GM19328 (cell line): ENCODE data around the gene BRD9.
"Not testable (repeated sequence)": the region's sequence is repeated elsewhere in the genome, so short reads cannot be mapped to it uniquely, and the experiment has no call there.

Experiments
- ATAC-seq: cut with Tn5 transposase; IDR thresholded peaks from one replicate; pipeline ENCODE4 v1.9.1; 2021; ENCODE audit warnings: mild to moderate bottlenecking, moderate library complexity; ENCODE audit not compliant: unreplicated experiment

The BRD9 gene

DNA sequence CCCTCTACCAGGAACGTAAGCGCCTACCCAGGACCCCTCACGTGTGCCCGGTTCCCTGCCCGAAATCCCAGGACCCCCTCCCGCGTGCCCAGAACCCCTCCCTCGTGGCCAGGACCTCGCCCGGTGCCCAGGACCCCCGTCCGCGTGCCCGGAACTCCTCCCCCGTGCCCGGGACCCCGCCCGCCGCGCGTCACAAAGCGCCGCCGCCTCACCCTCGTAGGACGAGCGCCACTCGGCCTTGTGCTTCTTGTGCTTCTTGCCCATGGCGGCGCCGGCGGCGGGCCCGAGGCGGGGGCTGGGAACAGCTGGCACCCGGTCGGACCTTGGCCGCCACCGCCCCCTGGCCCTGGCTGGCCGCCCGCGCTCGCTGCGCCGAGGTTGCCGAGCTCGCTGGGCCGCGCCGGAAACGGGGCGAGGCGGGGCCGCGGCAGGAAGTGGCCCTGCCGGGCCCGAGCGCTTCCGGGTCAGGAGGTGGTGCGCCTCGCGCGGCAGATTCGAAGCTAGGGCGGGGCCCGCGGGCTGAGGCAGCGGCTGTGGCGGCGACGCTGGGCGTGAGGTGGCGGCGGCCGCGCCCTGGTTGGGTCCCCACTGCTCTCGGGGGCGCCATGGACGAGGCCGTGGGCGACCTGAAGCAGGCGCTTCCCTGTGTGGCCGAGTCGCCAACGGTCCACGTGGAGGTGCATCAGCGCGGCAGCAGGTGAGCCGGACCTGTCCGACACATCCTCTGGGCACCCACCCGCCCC, at the start of gene BRD9, which contains the start of gene TRIP13:
TSS of gene BRD9 (minus strand) at position 408 of the 743 bp plus-strand sequence. CDS start at position 264, 144 bp downstream.
TSS of gene TRIP13 (plus strand) at position 491 of the 743 bp plus-strand sequence. CDS start at position 606, 115 bp downstream.
- peak; percentile 98 for ATAC-seq

- ATAC-seq = not testable (repeated sequence)
Measured at GRCh38 chr5:940741-941140, 48.1 kb upstream of the BRD9 start.

- ATAC-seq = no peak
Measured at GRCh38 chr5:939368-939767, 46.8 kb upstream of the BRD9 start.

- no peak for ATAC-seq
Measured at GRCh38 chr5:937151-937924, 44.7 kb upstream of the BRD9 start.

GRCh38 chr5:936149-937144, 43.8 kb upstream of the BRD9 start:
- no peak for ATAC-seq

DNA sequence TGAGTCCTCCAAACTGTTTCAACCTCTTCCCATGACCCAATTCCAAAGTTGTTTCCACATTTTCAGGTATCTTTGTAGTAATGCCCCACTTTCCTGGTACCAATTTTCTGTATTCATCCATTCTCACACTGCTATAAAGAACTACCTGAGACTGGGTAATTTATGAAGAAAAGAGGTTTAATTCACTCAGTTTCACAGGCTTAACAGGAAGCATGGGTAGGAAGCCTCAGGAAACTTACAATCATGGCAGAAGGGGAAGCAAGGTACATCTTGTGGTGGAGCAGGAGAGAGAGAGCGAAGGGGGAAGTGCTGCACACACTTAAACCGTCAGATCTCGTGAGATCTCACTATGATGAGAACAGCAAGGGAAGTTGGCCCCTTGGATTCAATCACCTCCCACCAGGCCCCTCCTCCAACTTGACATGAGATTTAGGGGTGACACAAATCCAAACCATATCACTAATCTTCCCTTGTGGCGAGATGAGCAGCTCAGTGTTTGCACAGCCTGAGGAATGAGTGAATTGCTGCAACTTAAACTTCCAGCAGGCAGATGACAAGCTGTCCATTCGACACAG, 43.0 kb upstream of the BRD9 start:
- ATAC-seq = no peak

DNA sequence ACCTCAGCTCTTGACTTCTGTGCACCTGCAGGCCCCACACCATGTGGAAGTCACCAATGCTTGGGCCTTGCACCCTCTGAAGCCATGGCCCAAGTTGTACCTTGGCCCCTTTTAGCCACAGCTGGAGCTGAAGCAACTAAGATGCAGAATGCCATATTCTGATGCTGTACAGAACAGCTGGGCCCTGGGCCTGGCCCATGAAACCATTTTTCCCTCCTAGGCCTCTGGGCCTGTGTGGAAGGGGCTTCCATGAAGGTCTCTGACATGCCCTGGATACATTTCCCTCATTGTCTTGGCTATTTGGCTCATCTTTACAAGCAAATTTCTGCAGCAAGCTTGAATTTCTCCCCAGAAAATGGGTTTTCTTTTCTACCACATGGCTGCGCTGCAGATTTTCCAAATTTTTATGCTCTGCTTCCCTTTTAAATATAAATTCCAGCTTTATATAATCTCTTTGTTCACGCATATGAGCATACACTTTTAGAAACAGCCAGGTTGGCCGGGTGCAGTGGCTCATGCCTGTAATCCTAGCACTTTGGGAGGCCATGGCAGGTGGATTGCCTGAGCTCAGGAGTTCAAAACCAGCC, 41.9 kb upstream of the BRD9 start:
- not testable (repeated sequence) for ATAC-seq

DNA sequence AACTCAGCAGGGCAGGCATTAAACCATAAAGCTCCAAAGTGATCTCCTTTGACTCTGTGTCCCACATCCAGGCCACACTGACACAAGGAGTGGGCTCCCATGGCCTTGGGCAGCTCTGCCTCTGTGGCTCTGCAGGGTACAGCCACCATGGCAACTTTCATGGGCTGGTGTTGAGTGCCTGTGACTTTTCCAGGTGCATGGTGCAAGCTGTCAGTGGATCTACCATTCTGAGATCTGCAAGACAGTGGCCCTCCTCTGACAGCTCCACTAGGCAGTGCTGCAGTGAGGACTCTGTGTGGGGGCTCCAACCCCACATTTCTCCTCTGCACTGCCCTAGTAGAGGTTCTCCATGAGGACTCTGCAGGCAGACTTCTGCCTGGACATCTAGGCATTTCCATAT, 41.4 kb upstream of the BRD9 start:
- ATAC-seq = not testable (repeated sequence)

DNA sequence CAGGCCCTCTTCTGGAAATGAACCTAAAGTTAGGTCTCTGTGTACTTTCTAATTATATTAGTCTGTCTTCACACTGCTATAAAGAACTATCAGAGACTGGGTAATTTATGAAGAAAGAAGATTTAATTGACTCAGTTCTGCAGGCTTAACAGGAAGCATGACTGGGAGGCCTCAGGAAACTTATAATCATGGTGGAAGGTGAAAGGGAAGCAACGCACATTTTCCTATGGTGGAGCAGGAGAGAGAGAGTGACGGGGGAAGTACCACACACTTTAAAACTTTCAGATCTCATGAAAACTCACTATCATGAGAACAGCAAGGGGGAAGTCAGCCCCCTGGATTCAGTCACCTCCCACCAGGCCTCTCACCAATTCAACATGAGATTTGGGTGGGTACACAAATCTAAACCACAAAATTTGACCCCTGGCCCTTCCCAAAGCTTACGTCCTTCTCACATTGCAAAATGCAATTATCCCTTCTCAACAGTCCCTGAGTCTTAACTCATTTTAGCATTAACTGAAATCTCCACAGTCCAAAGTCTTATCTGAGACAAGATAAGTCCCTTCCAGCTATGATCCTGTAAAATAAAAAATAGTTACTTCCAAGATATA, 40.8 kb upstream of the BRD9 start:
- no peak for ATAC-seq

DNA sequence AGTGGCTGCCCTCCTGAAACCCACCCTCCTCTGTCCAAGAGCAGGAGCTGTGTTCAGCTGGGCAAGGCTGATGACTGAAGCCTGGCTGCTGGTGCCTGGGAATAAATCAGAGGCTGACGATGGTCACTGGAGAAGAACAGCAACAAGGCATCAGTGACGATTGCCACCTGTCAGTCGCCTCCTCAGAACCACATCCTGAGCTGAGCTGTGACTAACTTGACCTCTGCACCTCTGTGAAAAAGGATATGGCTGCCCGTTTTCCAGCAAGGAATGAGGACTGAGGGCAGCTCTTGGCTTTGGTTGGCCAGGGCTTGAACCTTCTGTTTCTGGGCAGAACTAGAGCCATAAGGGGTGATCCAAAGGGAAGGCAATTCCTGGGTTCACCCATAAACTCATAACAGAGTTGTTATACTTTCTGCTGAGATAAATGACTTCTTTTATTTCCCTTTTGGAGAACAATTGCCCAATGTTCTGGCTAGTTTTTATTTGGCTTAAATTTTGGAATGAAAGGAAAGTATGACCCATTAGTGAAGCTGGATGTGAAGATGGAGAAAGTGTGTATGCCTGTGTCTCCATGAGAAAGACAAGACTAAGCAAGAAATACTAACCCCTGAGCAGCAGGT, 40.1 kb upstream of the BRD9 start:
- ATAC-seq = no peak

GRCh38 chr5:932151-932627, 39.6 kb upstream of the BRD9 start:
- no peak for ATAC-seq

DNA sequence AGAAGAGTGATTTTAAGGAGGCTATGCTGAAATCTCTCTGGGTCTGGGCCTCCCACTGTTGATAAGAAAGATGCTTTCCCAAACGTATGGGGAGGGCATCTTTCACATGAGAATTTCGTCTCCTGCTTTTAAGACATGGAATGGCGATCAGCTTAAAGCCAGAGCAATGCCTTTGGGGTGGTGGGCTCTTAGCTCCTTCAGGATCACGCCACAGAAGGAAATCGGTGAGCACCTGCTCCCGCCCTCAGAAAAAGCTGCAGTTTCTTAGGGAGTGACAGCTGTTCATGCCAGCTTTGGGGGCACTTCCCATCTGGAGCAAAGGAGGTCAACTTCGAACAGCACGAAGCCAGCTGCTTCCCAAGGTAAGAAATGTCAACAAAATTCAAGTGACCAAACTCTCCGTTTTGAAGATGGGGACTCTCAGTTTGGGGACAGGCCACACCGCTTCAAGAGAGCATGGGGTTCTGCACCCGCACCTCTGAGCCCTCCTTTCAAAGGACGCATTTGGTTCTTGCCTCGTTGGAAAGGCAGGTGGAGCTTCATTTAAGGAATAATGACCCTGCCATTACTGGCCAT, 39.1 kb upstream of the BRD9 start:
- no peak for ATAC-seq

DNA sequence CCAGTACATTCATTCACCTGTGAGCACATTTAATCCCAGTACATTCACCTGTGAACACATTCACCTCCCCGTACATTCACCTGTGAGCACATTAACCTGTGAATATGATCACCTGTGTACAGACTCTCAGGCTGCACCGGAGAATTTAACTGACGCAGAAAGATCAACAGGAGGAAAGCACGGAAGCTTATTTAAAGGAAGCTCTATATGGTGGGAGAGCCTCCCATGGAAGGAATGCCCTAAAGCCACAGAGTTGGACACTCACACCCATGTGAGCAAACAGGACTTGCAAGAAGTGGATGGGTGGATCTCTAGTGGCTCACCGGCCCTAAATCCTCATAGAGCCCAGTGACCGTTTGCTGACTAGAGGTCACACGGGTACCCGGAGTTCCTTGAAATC, 38.3 kb upstream of the BRD9 start:
- no peak for ATAC-seq

DNA sequence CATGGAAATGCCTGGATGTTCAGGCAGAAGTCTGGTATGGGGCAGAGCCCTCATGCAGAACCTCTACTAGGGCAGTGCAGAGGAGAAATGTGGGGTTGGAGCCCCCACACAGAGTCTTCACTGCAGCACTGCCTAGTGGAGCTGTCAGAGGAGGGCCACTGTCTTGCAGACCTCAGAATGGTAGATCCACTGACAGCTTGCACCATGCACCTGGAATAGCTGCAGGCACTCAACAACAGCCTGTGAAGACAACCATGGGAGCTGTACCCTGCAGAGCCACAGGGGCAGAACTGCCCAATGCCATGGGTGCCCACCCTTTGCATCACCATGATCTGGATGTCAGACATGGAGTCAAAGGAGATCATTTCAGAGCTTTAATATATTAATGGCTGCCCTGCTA, 37.0 kb upstream of the BRD9 start:
- ATAC-seq = no peak

DNA sequence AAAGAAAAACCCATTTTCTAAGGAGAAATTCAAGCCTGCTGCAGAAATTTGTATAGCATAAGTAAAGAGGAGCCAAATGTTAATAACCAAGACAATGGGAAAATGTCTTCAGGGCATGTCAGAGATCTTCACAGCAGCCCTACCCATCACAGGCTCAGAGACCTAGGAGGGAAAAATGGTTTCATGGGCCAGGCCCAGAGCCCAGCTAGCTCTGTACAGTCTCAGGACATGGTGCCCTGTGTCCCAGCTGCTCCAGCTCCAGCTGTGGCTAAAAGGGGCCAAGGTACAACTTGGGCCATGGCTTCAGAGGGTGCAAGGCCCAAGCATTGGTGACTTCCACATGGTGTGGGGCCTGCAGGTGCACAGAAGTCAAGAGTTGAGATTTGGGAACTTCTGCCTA, 36.6 kb upstream of the BRD9 start:
- not testable (repeated sequence) for ATAC-seq

DNA sequence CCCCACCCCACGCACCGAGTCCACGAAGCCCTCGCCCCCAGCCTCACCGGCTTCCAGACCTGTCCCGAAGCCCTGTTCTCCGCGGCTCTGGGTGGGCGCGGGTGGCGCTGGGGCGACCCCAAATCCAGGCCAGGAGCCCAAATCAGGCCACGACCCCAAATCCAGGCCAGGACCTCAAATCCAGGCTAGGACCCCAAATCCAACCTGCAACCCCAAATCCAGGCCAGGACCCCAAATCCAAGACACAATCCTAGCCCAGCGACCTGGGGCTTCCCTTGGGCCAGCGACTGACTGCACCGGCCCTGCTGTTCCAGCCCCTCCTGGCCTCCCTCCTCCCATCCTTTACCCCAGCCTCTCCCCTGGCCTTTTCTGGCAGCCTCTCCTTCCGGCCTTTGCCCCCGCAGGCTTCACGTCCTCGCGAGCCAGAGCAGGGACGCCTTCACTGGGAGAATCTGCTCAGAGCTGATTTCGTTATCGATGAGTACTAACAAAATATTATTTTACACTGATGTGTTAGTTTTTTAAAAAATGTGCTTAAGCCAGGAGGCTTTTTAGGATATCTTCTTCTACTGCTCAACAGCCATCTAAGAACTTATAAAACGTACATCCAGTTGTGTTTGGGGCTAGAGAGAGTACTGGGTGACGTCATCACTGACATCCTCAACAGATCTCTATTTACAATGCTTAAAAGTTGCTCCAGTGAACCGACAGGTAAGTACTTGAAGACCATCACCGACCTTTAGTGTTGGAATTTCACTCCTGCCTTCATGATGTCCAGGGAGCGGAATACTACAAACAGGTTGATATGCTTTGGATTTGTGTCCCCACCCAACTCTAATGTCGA, 34.8 kb upstream of the BRD9 start:
- ATAC-seq = no peak

DNA sequence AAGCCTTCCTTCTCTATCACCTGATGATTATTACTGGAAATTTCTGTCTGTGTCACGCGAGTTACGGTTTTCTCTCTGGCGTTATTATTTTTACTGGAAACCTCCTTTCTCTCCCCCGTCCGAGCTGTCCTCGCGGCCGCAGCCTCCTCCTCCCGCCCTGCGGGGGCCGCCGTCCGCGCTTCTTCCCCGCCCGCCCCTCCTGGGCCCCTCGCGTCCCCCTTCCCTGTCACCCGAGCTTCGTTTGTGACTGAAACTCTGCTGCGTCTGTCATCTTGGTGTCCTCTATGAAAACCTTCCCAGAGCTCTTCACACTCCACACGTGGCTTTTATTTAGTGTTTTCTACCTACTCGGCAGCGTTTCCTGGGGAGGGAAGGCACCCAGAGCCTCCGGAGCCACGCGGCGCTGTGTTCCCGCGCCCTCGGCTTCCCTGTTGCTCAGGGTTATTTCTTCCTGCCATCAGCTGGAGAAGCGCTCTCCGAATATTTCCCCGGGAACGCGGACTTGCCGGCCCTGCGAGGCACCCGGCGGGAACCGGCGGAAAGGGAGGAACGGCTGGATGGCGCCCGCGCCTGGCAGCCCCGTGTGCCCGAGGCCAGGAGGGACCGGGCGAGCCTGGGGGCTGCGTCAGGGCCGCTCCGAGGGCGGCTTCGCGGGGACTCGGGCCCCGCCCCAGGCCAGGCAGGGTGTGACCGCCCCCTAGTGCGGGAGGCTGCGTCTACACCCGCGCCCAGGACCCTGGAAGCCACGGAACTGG, 34.0 kb upstream of the BRD9 start:
- ATAC-seq = no peak
